ENCODE results near the gene HJV. TPM values are rescaled to one million over a fixed set of nuclear protein-coding genes. Genes with fewer than 3 reads are reported as not detected.
"Not testable (repeated sequence)": the region's sequence is repeated elsewhere in the genome, so short reads cannot be mapped to it uniquely, and the experiment has no call there.

Gene HJV
- total RNA-seq, 1 donor from 2014 or later, result not detected

GRCh38 chr1:146032631-146033219, 11.2 kb upstream of the HJV start:
- ATAC-seq, result no peak
- Histone ChIP-seq H3K27ac (no peak overlapping the region), H3K36me3 (no peaks in the 10 kb centered on the region), H3K4me1 (peaks cover 17% of the 10 kb centered on the region), H3K9me3 (no peaks in the 10 kb centered on the region), H3K27me3 (ENCODE audit: low read depth) (no peaks in the 10 kb centered on the region), H3K4me3 (no peak overlapping the region)
- TF ChIP-seq CTCF (IDR thresholded peaks at IDR 0.05), result peak; percentile 53
- intact Hi-C loops (cut with DNase I), result no loop called here
- DNase-seq, result no peak

DNA sequence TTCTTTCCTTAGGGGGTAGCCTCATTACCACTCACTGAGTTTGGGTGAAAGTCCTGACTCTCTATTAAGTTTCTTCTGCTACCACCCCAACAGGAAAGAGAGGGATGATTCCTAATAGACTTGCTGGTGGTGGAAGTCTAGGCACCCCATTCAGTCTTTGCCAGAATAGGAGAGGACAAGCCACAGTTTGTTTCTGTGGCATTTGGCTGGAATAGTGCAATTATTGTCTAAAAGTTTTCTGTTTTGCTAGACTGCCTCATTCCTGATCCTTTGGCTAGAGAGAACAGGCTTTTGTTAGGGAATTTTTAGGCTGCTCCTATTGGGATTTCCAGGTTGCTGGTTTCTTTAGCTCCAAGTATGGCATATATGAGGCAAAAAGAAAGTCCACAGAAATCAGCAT, 9.9 kb upstream of the HJV start:
- intact Hi-C loops (cut with DNase I), result no loop called here
- no peak for TF ChIP-seq CTCF (IDR thresholded peaks at IDR 0.05)
- ATAC-seq, result no peak
- H3K36me3 ChIP-seq, result no peaks in the 10 kb centered on the region
- DNase-seq, result no peak
- no peaks in the 10 kb centered on the region for H3K9me3 ChIP-seq
- H3K4me1 ChIP-seq, result peaks cover 14% of the 10 kb centered on the region
- no peak overlapping the region for H3K4me3 ChIP-seq
- no peak overlapping the region for H3K27ac ChIP-seq
- no peaks in the 10 kb centered on the region for H3K27me3 ChIP-seq (ENCODE audit: low read depth)

GRCh38 chr1:146029117-146029516, 7.6 kb upstream of the HJV start:
- no peaks in the 10 kb centered on the region for H3K9me3 ChIP-seq
- ATAC-seq, result no peak
- TF ChIP-seq CTCF (IDR thresholded peaks at IDR 0.05), result no peak

GRCh38 chr1:146026650-146027049, 5.1 kb upstream of the HJV start:
- H3K27me3 ChIP-seq (ENCODE audit: low read depth); intact Hi-C loops (cut with DNase I); DNase-seq; H3K27ac ChIP-seq; H3K4me1 ChIP-seq; H3K36me3 ChIP-seq; H3K9me3 ChIP-seq; ATAC-seq; H3K4me3 ChIP-seq: not testable (repeated sequence)

More at GRCh38 chr1:146029117-146029516, 7.6 kb upstream of the HJV start:
- H3K4me3 ChIP-seq, result no peak overlapping the region
- no peak overlapping the region for H3K27ac ChIP-seq
- H3K27me3 ChIP-seq (ENCODE audit: low read depth), result no peaks in the 10 kb centered on the region
- no peaks in the 10 kb centered on the region for H3K4me1 ChIP-seq
- no peaks in the 10 kb centered on the region for H3K36me3 ChIP-seq
- intact Hi-C loops (cut with DNase I), result no loop called here
- DNase-seq, result no peak

DNA sequence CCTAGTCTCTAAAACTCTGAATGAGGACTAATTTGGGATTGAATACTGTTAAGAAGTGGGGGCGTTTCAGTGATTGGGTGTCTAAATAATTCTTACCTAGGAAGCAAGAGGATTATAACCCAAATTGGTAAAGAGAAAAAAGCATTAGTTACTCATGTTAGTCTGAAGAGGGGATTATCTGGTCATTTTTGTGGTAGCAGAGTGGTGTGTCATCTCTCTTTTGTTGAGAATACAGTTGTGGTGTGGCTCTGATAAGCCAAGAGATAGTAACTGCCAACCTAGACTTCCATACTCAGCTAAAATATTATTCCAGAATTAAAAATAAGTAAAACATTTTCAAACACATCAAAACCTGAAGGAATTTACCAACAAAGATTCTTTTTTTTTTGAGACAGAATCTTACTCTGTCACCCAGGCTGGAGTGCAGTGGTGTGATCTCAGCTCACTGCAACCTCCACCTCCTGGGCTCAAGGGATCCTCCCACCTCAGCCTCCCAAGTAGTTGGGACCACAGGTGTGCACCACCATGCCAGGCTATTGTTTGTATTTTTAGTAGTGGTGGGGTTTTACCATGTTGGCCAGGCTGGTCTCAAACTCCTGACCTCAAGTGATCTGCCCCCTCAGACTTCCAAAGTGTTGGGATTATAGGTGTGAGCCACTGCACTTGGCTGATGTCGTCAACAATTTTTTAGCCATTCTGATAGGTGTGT, 4.4 kb upstream of the HJV start:
- H3K27ac ChIP-seq; H3K9me3 ChIP-seq; DNase-seq; H3K4me1 ChIP-seq; H3K4me3 ChIP-seq; H3K36me3 ChIP-seq; intact Hi-C loops (cut with DNase I); H3K27me3 ChIP-seq (ENCODE audit: low read depth); ATAC-seq: not testable (repeated sequence)

- no peak for ATAC-seq
- Histone ChIP-seq H3K36me3 (no peaks in the 10 kb centered on the region), H3K27me3 (ENCODE audit: low read depth) (peaks cover 20% of the 10 kb centered on the region)
These were observed 1.0 kb upstream of the HJV start for GRCh38 chr1:146022403-146023127.

More at GRCh38 chr1:146022403-146023127, 1.0 kb upstream of the HJV start:
- Histone ChIP-seq H3K4me1 (peaks cover 8% of the 10 kb centered on the region), H3K4me3 (no peak overlapping the region), H3K9me3 (no peaks in the 10 kb centered on the region), H3K27ac (no peak overlapping the region)
- TF ChIP-seq CTCF (IDR thresholded peaks at IDR 0.05), result no peak
- no peak for DNase-seq
- intact Hi-C loops (cut with DNase I), result no loop called here
